ENCODE results near the gene PANX2. TPM values are rescaled to one million over a fixed set of nuclear protein-coding genes. Genes with fewer than 3 reads are reported as not detected.

The PANX2 gene
- total and polyA plus RNA-seq, 2 experiments from 2014 or later = 2.8 to 5.1 TPM

- TF ChIP-seq REST (IDR thresholded peaks at IDR 0.05; ENCODE audit: unreplicated experiment) = no peak
- TF ChIP-seq CTCF (conservative IDR thresholded peaks at IDR 0.05; ENCODE audit: low read depth in 2 of 2) = no peak
- TF ChIP-seq STAT1 (IDR thresholded peaks at IDR 0.05; ENCODE audit: unreplicated experiment) = no peak
- no peak for TF ChIP-seq ZNF114 (CRISPR knock-in tag; IDR thresholded peaks at IDR 0.05)
Measured at GRCh38 chr22:50227579-50228215, 57.2 kb downstream of the PANX2 start (continued).

- H3K27me3 Mint-ChIP-seq (ENCODE audit: insufficient read depth, low read depth, poor library complexity) = peaks cover 8% of the 10 kb centered on the region
- H3K4me1 ChIP-seq (ENCODE audit: insufficient read depth) = no peaks in the 10 kb centered on the region
- H3F3A ChIP-seq (replicated peaks; ENCODE audit: low read depth) = 0 out of 2 replicates have a peak, but pooled peaks cover 3% of the 10 kb centered on the region
- H3K9me3 Mint-ChIP-seq = no peaks in the 10 kb centered on the region
- no peak overlapping the region for H3K4me2 ChIP-seq
- no peaks in the 10 kb centered on the region for H3K27me3 ChIP-seq (ENCODE audit: insufficient read depth)
- 0 out of 2 replicates have a peak, but pooled peaks cover 2% of the 10 kb centered on the region for H3K79me2 ChIP-seq (replicated peaks; ENCODE audit: insufficient read depth)
- no peak for ATAC-seq
- no peaks in the 10 kb centered on the region for H3K36me3 ChIP-seq (ENCODE audit: insufficient read depth)
- peaks cover 15% of the 10 kb centered on the region for H3K36me3 Mint-ChIP-seq (ENCODE audit: low read depth)
- H3K4me3 Mint-ChIP-seq = no peak overlapping the region
- no peaks in the 10 kb centered on the region for H3K4me1 Mint-ChIP-seq
- no peak overlapping the region; the same call in 1 of the 2 replicates for H3K27ac Mint-ChIP-seq
- no peak overlapping the region for H2AFZ ChIP-seq
- no peak for DNase-seq (ENCODE audit: low spot score)
- no peak overlapping the region for H3K27ac ChIP-seq (ENCODE audit: low read depth)
- no peaks in the 10 kb centered on the region for H3K9me2 ChIP-seq (ENCODE audit: insufficient read depth)
- H3K4me3 ChIP-seq = no peak overlapping the region
- peaks cover 9% of the 10 kb centered on the region for H4K20me1 ChIP-seq (replicated peaks; ENCODE audit: insufficient read depth)
- TF ChIP-seq STAT1 (IDR thresholded peaks at IDR 0.05; ENCODE audit: unreplicated experiment) = no peak
- no peak for TF ChIP-seq EZH2 (IDR thresholded peaks at IDR 0.05; ENCODE audit: low read depth, unreplicated experiment)
- TF ChIP-seq ZNF114 (CRISPR knock-in tag; IDR thresholded peaks at IDR 0.05) = no peak
- TF ChIP-seq NANOG (IDR thresholded peaks at IDR 0.05; ENCODE audit: borderline replicate concordance) = no peak
- no peak for TF ChIP-seq EZH2phosphoT487 (IDR thresholded peaks at IDR 0.05; ENCODE audit: unreplicated experiment)
- no peak for TF ChIP-seq CREB1 (CRISPR knock-in tag; IDR thresholded peaks at IDR 0.05; ENCODE audit: low read depth)
- no peak for TF ChIP-seq ZNF331 (CRISPR knock-in tag; IDR thresholded peaks at IDR 0.05; ENCODE audit: low read depth)
- TF ChIP-seq ZNF462 (CRISPR knock-in tag; IDR thresholded peaks at IDR 0.05) = no peak
- TF ChIP-seq ETS1 (IDR thresholded peaks at IDR 0.05) = no peak
Measured at GRCh38 chr22:50228366-50228765, 57.8 kb downstream of the PANX2 start.
